Activated CD4-positive, CD25-positive, alpha-beta regulatory T cell (primary cell): ENCODE measurements around the gene STIM2.
"Not testable (repeated sequence)": the region's sequence is repeated elsewhere in the genome, so short reads cannot be mapped to it uniquely, and the experiment has no call there.

Source experiments
- DNase-seq, 4 experiments: peaks; one replicate each; lab custom pipeline; 2025; lab: John Stamatoyannopoulos, UW

STIM2 gene

GRCh38 chr4:26953366-26953765 is 92.7 kb downstream of the STIM2 start:
- no peak for DNase-seq

- no peak for DNase-seq
Observed at GRCh38 chr4:26953770-26954423, 93.3 kb downstream of the STIM2 start.

GRCh38 chr4:26955241-26955640 is 94.6 kb downstream of the STIM2 start:
- DNase-seq = no peak

GRCh38 chr4:26958925-26959653 is 98.4 kb downstream of the STIM2 start:
- no peak for DNase-seq

- DNase-seq = no peak
Observed at GRCh38 chr4:26959654-26960047, 99.0 kb downstream of the STIM2 start.

GRCh38 chr4:26962720-26963119 is 102.1 kb downstream of the STIM2 start:
- DNase-seq = no peak

- no peak for DNase-seq
Observed at GRCh38 chr4:26964512-26964911, 103.9 kb downstream of the STIM2 start.

- no peak for DNase-seq
Observed at GRCh38 chr4:26964994-26965393, 104.4 kb downstream of the STIM2 start.

GRCh38 chr4:26975464-26976181 is 115.0 kb downstream of the STIM2 start:
- DNase-seq = not testable (repeated sequence)

GRCh38 chr4:26978387-26979053 is 117.9 kb downstream of the STIM2 start:
- DNase-seq = no peak

- DNase-seq = no peak
Observed at GRCh38 chr4:26984896-26985295, 124.3 kb downstream of the STIM2 start.

- no peak for DNase-seq
Observed at GRCh38 chr4:26985873-26986272, 125.2 kb downstream of the STIM2 start.

GRCh38 chr4:26987191-26987590 is 126.5 kb downstream of the STIM2 start:
- no peak for DNase-seq

- DNase-seq = no peak
Observed at GRCh38 chr4:26991057-26991456, 130.4 kb downstream of the STIM2 start.

GRCh38 chr4:26992657-26993361 is 132.2 kb downstream of the STIM2 start:
- no peak for DNase-seq

GRCh38 chr4:26993539-26993938 is 132.9 kb downstream of the STIM2 start:
- no peak for DNase-seq

GRCh38 chr4:26993967-26994366 is 133.3 kb downstream of the STIM2 start:
- DNase-seq = no peak

GRCh38 chr4:26995316-26995715 is 134.7 kb downstream of the STIM2 start:
- DNase-seq = no peak

GRCh38 chr4:26996745-26997144 is 136.1 kb downstream of the STIM2 start:
- DNase-seq = no peak

- no peak for DNase-seq
Observed at GRCh38 chr4:26999689-27000088, 139.0 kb downstream of the STIM2 start.

- no peak for DNase-seq
Observed at GRCh38 chr4:27000122-27000521, 139.5 kb downstream of the STIM2 start.

GRCh38 chr4:27000820-27001219 is 140.2 kb downstream of the STIM2 start:
- no peak for DNase-seq
